ENCODE measurements around the gene C14orf132.

GRCh38 chr14:96109596-96110355, 70.6 kb downstream of the C14orf132 start:
- TF ChIP-seq POLR2AphosphoS5 (IDR thresholded peaks at IDR 0.05; ENCODE audit: low read depth, low read length) = no peak
- TF ChIP-seq POLR2A (IDR thresholded peaks at IDR 0.05; ENCODE audit: low read depth, low read length) = no peak
- no peak for TF ChIP-seq SPI1 (IDR thresholded peaks at IDR 0.05; ENCODE audit: low read depth, low read length)
- TF ChIP-seq TAF1 (IDR thresholded peaks at IDR 0.05; ENCODE audit: low read depth, low read length) = no peak
